IMR-90 (cell line): ENCODE data around the gene EYS. TPM values are rescaled to one million over a fixed set of nuclear protein-coding genes. Genes with fewer than 3 reads are reported as not detected.

Source experiments
- ATAC-seq: fragments of 200-7000 bp; cut with Tn5 transposase; 2 replicates; pipeline ENCODE4 v1.9.1; 2020; ENCODE audit warnings: low read depth, mild to moderate bottlenecking, moderate library complexity
- BruUV-seq: library from RNA; stranded (reverse); fragments of 400-500 nt; replicated peaks from 2 replicates; lab custom pipeline; 2021; lab: Mats Ljungman, UMichigan
- CTCF ChIA-PET: fragments of 300-600 bp; formaldehyde crosslinking; extraction: SDS; loops from one replicate; lab custom pipeline; 2021; ENCODE audit warnings: antibody characterized with exemption; lab: Yijun Ruan, JAX
- POLR2A ChIA-PET: fragments of 300-600 bp; sonication (Branson Sonifier 250); formaldehyde crosslinking; loops from one replicate; lab custom pipeline; 2022; ENCODE audit warnings: antibody characterized with exemption; ENCODE audit not compliant: unreplicated experiment; lab: Charles Lee
- DNase-seq: peaks from one replicate; pipeline ENCODE4 v3.0.0; 2013
- H2AFZ ChIP-seq: replicated peaks from 2 replicates; pipeline ENCODE3; 2013; ENCODE audit warnings: low read length, mild to moderate bottlenecking; ENCODE audit not compliant: poor library complexity
- H2AK5ac ChIP-seq: 2 replicates; pipeline ENCODE4 v1.6.1; 2013; ENCODE audit warnings: low read depth, low read length, inconsistent platforms
- H2AK9ac ChIP-seq: replicated peaks from 2 replicates; pipeline ENCODE3; 2013; ENCODE audit warnings: mild to moderate bottlenecking, low read depth, low read length, moderate library complexity; ENCODE audit not compliant: poor library complexity
- H2BK120ac ChIP-seq: 2 replicates; pipeline ENCODE4 v1.6.1; 2013; ENCODE audit warnings: low read depth, low read length, inconsistent platforms
- H2BK15ac ChIP-seq: 3 replicates; pipeline ENCODE4 v1.6.1; 2013; ENCODE audit warnings: low read depth, low read length, inconsistent platforms
- H2BK20ac ChIP-seq: 2 replicates; pipeline ENCODE4 v1.6.1; 2013; ENCODE audit warnings: low read depth, mild to moderate bottlenecking, inconsistent platforms, low read length, moderate library complexity
- H2BK5ac ChIP-seq: 2 replicates; pipeline ENCODE4 v1.6.1; 2013; ENCODE audit warnings: mild to moderate bottlenecking, low read depth, low read length, inconsistent platforms; ENCODE audit not compliant: poor library complexity, severe bottlenecking
- H3K14ac ChIP-seq: replicated peaks from 2 replicates; pipeline ENCODE4 v1.6.1; 2013; ENCODE audit warnings: low read depth, low read length, inconsistent platforms
- H3K18ac ChIP-seq: 2 replicates; pipeline ENCODE4 v1.6.1; 2013; ENCODE audit warnings: low read depth, low read length, control low read depth
- H3K23ac ChIP-seq: 2 replicates; pipeline ENCODE4 v1.6.1; 2013; ENCODE audit warnings: low read depth, low read length, inconsistent platforms
- H3K27ac ChIP-seq: 2 replicates; pipeline ENCODE4 v1.5.1; 2013; ENCODE audit warnings: mild to moderate bottlenecking, control low read depth, low read length; ENCODE audit not compliant: insufficient read depth
- H3K27me3 ChIP-seq: 2 replicates; pipeline ENCODE4 v1.6.1; 2013; ENCODE audit warnings: low read length; ENCODE audit not compliant: control insufficient read depth, insufficient read depth
- H3K36me3 ChIP-seq: 2 replicates; pipeline ENCODE4 v1.6.1; 2013; ENCODE audit warnings: low read length, mixed read lengths; ENCODE audit not compliant: control insufficient read depth, insufficient read depth
- H3K4ac ChIP-seq: 2 replicates; pipeline ENCODE4 v1.6.1; 2013; ENCODE audit warnings: low read depth, low read length, inconsistent platforms
- H3K4me1 ChIP-seq: 2 replicates; pipeline ENCODE4 v1.6.1; 2013; ENCODE audit warnings: low read length, mixed read lengths; ENCODE audit not compliant: control insufficient read depth, insufficient read depth
- H3K4me2 ChIP-seq: 2 replicates; pipeline ENCODE4 v1.6.1; 2013; ENCODE audit warnings: low read depth, mild to moderate bottlenecking, control low read depth, low read length, moderate library complexity
- H3K4me3 ChIP-seq: 2 replicates; pipeline ENCODE4 v1.5.1; 2013; ENCODE audit warnings: low read depth, mild to moderate bottlenecking, control low read depth, low read length, moderate library complexity; ENCODE audit not compliant: insufficient read depth
- H3K56ac ChIP-seq: 2 replicates; pipeline ENCODE4 v1.6.1; 2013; ENCODE audit warnings: low read length, inconsistent platforms; ENCODE audit not compliant: insufficient read depth; ENCODE audit errors: extremely low read depth
- H3K79me1 ChIP-seq, 2 experiments: 2 replicates each; pipeline ENCODE4 v1.6.1; 2013; ENCODE audit warnings: low read length in 2 of 2, inconsistent platforms in 1 of 2, low read depth in 1 of 2
- H3K9ac ChIP-seq: 2 replicates; pipeline ENCODE4 v1.6.1; 2013; ENCODE audit warnings: low read depth, low read length, control low read depth
- H3K9me1 ChIP-seq: 2 replicates; pipeline ENCODE4 v1.6.1; 2013; ENCODE audit warnings: low read length, inconsistent platforms; ENCODE audit not compliant: insufficient read depth
- H3K9me3 ChIP-seq: 2 replicates; pipeline ENCODE4 v1.6.1; 2013; ENCODE audit warnings: low read length; ENCODE audit not compliant: control insufficient read depth, insufficient read depth
- H4K20me1 ChIP-seq: 2 replicates; pipeline ENCODE4 v1.6.1; 2013; ENCODE audit warnings: low read length, inconsistent platforms; ENCODE audit not compliant: insufficient read depth
- H4K5ac ChIP-seq: 2 replicates; pipeline ENCODE4 v1.6.1; 2013; ENCODE audit warnings: mild to moderate bottlenecking, low read depth, low read length, control low read depth
- H4K8ac ChIP-seq, 2 experiments: 2 replicates each; pipeline ENCODE4 v1.6.1; 2013; ENCODE audit warnings: low read depth in 2 of 2, low read length in 2 of 2, control low read depth in 1 of 2, inconsistent platforms in 1 of 2
- H4K91ac ChIP-seq: 2 replicates; pipeline ENCODE4 v1.6.1; 2013; ENCODE audit warnings: low read depth, low read length, inconsistent platforms; ENCODE audit not compliant: insufficient read depth
- ELK1 ChIP-seq: fragments of 150-350 bp; IDR thresholded peaks from 2 replicates; pipeline ENCODE4 v1.6.1; 2016; ENCODE audit warnings: low read depth, mild to moderate bottlenecking, low read length, moderate library complexity, borderline replicate concordance
- RFX5 ChIP-seq: IDR thresholded peaks from 2 replicates; pipeline ENCODE4 v1.8.0; 2012; ENCODE audit warnings: low read depth, mild to moderate bottlenecking, low read length, moderate library complexity
- WGBS, 2 experiments: methylation state at CpG; one replicate each; pipeline versions ENCODE4 v1.1.5 to v1.1.7; 2013; ENCODE audit warnings: missing lambda C conversion rate in 2 of 2; ENCODE audit not compliant: insufficient read length in 1 of 2; ENCODE audit errors: extremely low coverage in 2 of 2; 5-methylcytosine and 5-hydroxymethylcytosine counted together
- dilution Hi-C: fragments of 300-500 bp; cut with HindIII; formaldehyde crosslinking; loops from one replicate; pipeline ENCODE4 v1.14.3; 2018; ENCODE audit warnings: low sequenced_read_pairs; ENCODE audit not compliant: unreplicated experiment
- in situ Hi-C: fragments of 300-500 bp; cut with MboI; formaldehyde crosslinking; loops from 3 replicates; pipeline ENCODE4 v1.14.3; 2019; ENCODE audit warnings: low sequenced_read_pairs, inconsistent platforms, mixed read lengths
- intact Hi-C: fragments of 100-400 bp; cut with micrococcal nuclease; formaldehyde crosslinking; loops from 2 replicates; pipeline ENCODE4 v1.10.0; 2022
- polyA plus RNA-seq, 3 experiments: library from polyadenylated mRNA; depleted of rRNA; stranded (reverse); fragments of >200 nt; gene quantifications; 2 replicates each; pipeline ENCODE4 v1.2.3, GENCODE V29; 2012; ENCODE audit warnings: low replicate concordance in 1 of 3
- total RNA-seq: library from RNA; depleted of rRNA; stranded (reverse); fragments of >200 nt; gene quantifications from 2 replicates; pipeline ENCODE4 v1.2.3, GENCODE V29; 2012

The EYS gene
- total and polyA plus RNA-seq, 2 of the 4 experiments (the other 2 are of a cell fraction): under 0.01 TPM; not detected in 1

- Histone ChIP-seq H3K4me2 (no peak overlapping the region), H2BK20ac (no peak overlapping the region), H3K79me1 (no peaks in the 10 kb centered on the region), H2AK5ac (no peak overlapping the region), H3K27me3 (no peaks in the 10 kb centered on the region), H3K9ac (no peak overlapping the region), H3K18ac (no peak overlapping the region), H3K56ac (no peak overlapping the region), H2BK15ac (no peak overlapping the region), H3K9me3 (0 out of 2 replicates have a peak, but pooled peaks cover 3% of the 10 kb centered on the region), H3K4me3 (no peak overlapping the region), H3K4me1 (no peaks in the 10 kb centered on the region), H4K8ac (no peak overlapping the region), H3K36me3 (no peaks in the 10 kb centered on the region), H3K14ac (no peak overlapping the region), H3K27ac (no peak overlapping the region), H2AK9ac (no peak overlapping the region), H2BK5ac (no peak overlapping the region), H3K4ac (no peak overlapping the region), H2AFZ (no peak overlapping the region), H3K9me1 (no peaks in the 10 kb centered on the region), H2BK120ac (no peak overlapping the region), H4K91ac (no peak overlapping the region), H3K23ac (no peak overlapping the region), H4K5ac (no peak overlapping the region), H4K20me1 (no peaks in the 10 kb centered on the region)
- no TSS peak for BruUV-seq
- no CpG with 5 or more reads among the region's 1 CpG for WGBS, 2 experiments
- no peak for ATAC-seq
- TF ChIP-seq ELK1 (no peak), RFX5 (no peak)
- DNase-seq: no peak
- intact Hi-C loops: no loop called here
- POLR2A ChIA-PET: no interaction called here
- dilution Hi-C loops: no loop called here
- in situ Hi-C loops: no loop called here
- CTCF ChIA-PET: no interaction called here
Measured at GRCh38 chr6:65149841-65150240, 557.2 kb downstream of the EYS start.
